OCI-LY7 (cell line): ENCODE results near the gene CUZD1. TPM values are rescaled to one million over a fixed set of nuclear protein-coding genes. Genes with fewer than 3 reads are reported as not detected.
"Not testable (repeated sequence)": the region's sequence is repeated elsewhere in the genome, so short reads cannot be mapped to it uniquely, and the experiment has no call there.

Experiments used
- BruUV-seq: library from RNA; stranded (reverse); fragments of 400-500 nt; replicated peaks from 2 replicates; lab custom pipeline; 2021; lab: Mats Ljungman, UMichigan
- CTCF ChIA-PET: fragments of 300-600 bp; sonication (Branson Sonifier 250); formaldehyde crosslinking; loops from one replicate; lab custom pipeline; 2022; ENCODE audit warnings: antibody characterized with exemption; ENCODE audit not compliant: unreplicated experiment; lab: Charles Lee
- POLR2A ChIA-PET: fragments of 300-600 bp; sonication (Branson Sonifier 250); formaldehyde crosslinking; loops from one replicate; lab custom pipeline; 2022; ENCODE audit warnings: antibody characterized with exemption; lab: Charles Lee
- DNase-seq: peaks from one replicate; pipeline ENCODE4 v3.0.0-alpha.2; 2015; ENCODE audit warnings: low spot score
- H2AFZ ChIP-seq: fragments of 200-600 bp; sonication (generic), shearing (Covaris generic); 2 replicates; pipeline ENCODE4 v1.6.1; 2014; ENCODE audit warnings: mild to moderate bottlenecking, antibody characterized with exemption, low read length, moderate library complexity
- H3K27ac ChIP-seq: fragments of 200-600 bp; sonication (generic); 2 replicates; pipeline ENCODE4 v1.5.1; 2014; ENCODE audit warnings: mixed run types, low read depth, mild to moderate bottlenecking, moderate library complexity, low read length, inconsistent platforms; ENCODE audit not compliant: poor library complexity, severe bottlenecking
- H3K36me3 ChIP-seq: fragments of 200-600 bp; sonication (generic); 2 replicates; pipeline ENCODE4 v1.6.1; 2014; ENCODE audit warnings: mild to moderate bottlenecking, antibody characterized with exemption, low read length, moderate library complexity, mixed read lengths; ENCODE audit not compliant: insufficient read depth
- H3K4me1 ChIP-seq: fragments of 200-600 bp; sonication (generic); 2 replicates; pipeline ENCODE4 v1.5.1; 2014; ENCODE audit warnings: mild to moderate bottlenecking, low read length; ENCODE audit not compliant: insufficient read depth, poor library complexity, severe bottlenecking
- H3K4me2 ChIP-seq: fragments of 200-600 bp; sonication (generic); 2 replicates; pipeline ENCODE4 v1.6.1; 2014; ENCODE audit warnings: mild to moderate bottlenecking, low read length
- H3K4me3 ChIP-seq: fragments of 200-600 bp; sonication (generic); 2 replicates; pipeline ENCODE4 v1.5.1; 2014; ENCODE audit warnings: mild to moderate bottlenecking, low read depth, low read length; ENCODE audit not compliant: poor library complexity, severe bottlenecking
- H3K79me2 ChIP-seq: fragments of 200-600 bp; sonication (generic); 2 replicates; pipeline ENCODE4 v1.6.1; 2016; ENCODE audit warnings: low read depth, mild to moderate bottlenecking, low read length, moderate library complexity, mixed read lengths; ENCODE audit not compliant: insufficient read depth
- H3K9me2 ChIP-seq: fragments of 200-600 bp; sonication (generic); 2 replicates; pipeline ENCODE4 v1.6.1; 2016; ENCODE audit warnings: mild to moderate bottlenecking, low read length, mixed read lengths; ENCODE audit not compliant: insufficient read depth
- H3K9me3 ChIP-seq: fragments of 200-600 bp; sonication (generic); 2 replicates; pipeline ENCODE4 v1.6.1; 2014; ENCODE audit warnings: mild to moderate bottlenecking, mixed run types, low read length, mixed read lengths
- H4K20me1 ChIP-seq: fragments of 200-600 bp; sonication (generic); 2 replicates; pipeline ENCODE4 v1.6.1; 2014; ENCODE audit warnings: mild to moderate bottlenecking, antibody characterized with exemption, low read length, moderate library complexity, mixed read lengths; ENCODE audit not compliant: insufficient read depth
- EZH2phosphoT487 ChIP-seq: fragments of 200-600 bp; sonication (generic); IDR thresholded peaks from 2 replicates; pipeline ENCODE4 v1.6.1; 2018; ENCODE audit warnings: low read depth, borderline replicate concordance, mild to moderate bottlenecking, mixed run types, antibody characterized with exemption, low read length, moderate library complexity, mixed read lengths
- intact Hi-C: fragments of 100-400 bp; cut with micrococcal nuclease; formaldehyde crosslinking; loops from one replicate; pipeline ENCODE4 v1.10.0; 2022; ENCODE audit not compliant: unreplicated experiment
- total RNA-seq, 2 experiments: library from RNA; depleted of rRNA in 1 of 2; stranded (reverse); fragments of >200 nt in 1 of 2; shearing (Covaris generic) in 1 of 2; gene quantifications; 2 replicates each; pipeline ENCODE4 v1.2.3, GENCODE V29; 2014 to 2022
- TF ChIP-seq, protein P1 (sequence below): fragments of 200-600 bp; sonication (generic); conservative IDR thresholded peaks from 2 replicates; pipeline ENCODE4 v1.5.1; 2014; ENCODE audit warnings: mild to moderate bottlenecking, antibody characterized with exemption, low read length, moderate library complexity, mixed read lengths

CUZD1 gene
- total RNA-seq, 2 experiments from 2014 or later, result 1.0 to 1.1 TPM

DNA sequence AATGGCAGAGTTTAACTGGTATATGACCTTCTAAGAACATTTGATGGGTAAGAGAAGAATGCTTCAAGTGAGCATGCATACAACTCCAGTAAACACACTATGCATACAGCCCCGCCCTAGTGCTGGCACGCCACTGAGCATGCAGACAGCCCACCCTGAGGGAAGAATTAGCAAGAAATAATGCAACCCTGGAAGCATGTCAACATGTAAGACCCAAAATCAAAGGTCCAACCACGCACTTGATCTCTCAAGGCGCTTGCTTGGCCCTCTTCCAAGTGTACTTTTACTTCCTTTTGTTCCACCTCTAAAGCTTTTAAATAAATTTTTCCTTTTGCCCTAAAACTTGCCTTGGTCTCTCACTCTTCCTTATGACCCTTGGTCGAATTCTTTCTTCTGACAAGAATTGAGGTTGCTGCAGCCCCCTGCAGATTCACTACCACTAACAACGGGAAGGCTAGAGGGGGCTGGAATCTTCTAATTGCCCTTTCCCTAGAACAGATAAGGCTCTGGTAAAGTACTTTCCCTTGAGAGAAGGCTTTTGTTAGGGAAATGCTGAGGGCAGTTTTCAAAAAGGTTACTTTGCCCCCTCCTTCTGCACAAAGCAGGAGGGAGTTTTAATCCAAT lies 30.3 kb upstream of the CUZD1 start:
- no peaks in the 10 kb centered on the region for H3K4me1 ChIP-seq
- no peak overlapping the region for H2AFZ ChIP-seq
- no peaks in the 10 kb centered on the region for H3K9me3 ChIP-seq
- H3K27ac ChIP-seq, result no peak overlapping the region
- CTCF ChIA-PET, result no interaction called here
- no peak for TF ChIP-seq EZH2phosphoT487
- TF ChIP-seq, protein P1, sequence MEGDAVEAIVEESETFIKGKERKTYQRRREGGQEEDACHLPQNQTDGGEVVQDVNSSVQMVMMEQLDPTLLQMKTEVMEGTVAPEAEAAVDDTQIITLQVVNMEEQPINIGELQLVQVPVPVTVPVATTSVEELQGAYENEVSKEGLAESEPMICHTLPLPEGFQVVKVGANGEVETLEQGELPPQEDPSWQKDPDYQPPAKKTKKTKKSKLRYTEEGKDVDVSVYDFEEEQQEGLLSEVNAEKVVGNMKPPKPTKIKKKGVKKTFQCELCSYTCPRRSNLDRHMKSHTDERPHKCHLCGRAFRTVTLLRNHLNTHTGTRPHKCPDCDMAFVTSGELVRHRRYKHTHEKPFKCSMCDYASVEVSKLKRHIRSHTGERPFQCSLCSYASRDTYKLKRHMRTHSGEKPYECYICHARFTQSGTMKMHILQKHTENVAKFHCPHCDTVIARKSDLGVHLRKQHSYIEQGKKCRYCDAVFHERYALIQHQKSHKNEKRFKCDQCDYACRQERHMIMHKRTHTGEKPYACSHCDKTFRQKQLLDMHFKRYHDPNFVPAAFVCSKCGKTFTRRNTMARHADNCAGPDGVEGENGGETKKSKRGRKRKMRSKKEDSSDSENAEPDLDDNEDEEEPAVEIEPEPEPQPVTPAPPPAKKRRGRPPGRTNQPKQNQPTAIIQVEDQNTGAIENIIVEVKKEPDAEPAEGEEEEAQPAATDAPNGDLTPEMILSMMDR, result no peak
- no peaks in the 10 kb centered on the region for H4K20me1 ChIP-seq
- DNase-seq, result no peak
- no TSS peak for BruUV-seq
- H3K36me3 ChIP-seq, result peaks cover 6% of the 10 kb centered on the region; the same call in 1 of the 2 replicates
- no peaks in the 10 kb centered on the region for H3K9me2 ChIP-seq
- no peak overlapping the region for H3K4me3 ChIP-seq
- POLR2A ChIA-PET, result no interaction called here
- intact Hi-C loops, result no loop called here
- no peak overlapping the region for H3K4me2 ChIP-seq
- H3K79me2 ChIP-seq, result peaks cover 22% of the 10 kb centered on the region; the same call in 1 of the 2 replicates

- H3K79me2 ChIP-seq, intact Hi-C loops, POLR2A ChIA-PET: not testable (repeated sequence)
These were observed 26.3 kb upstream of the CUZD1 start for GRCh38 chr10:122871947-122872346.

GRCh38 chr10:122868768-122869167 lies 23.1 kb upstream of the CUZD1 start:
- H3K79me2 ChIP-seq, intact Hi-C loops, H3K9me2 ChIP-seq, H3K9me3 ChIP-seq, H3K4me3 ChIP-seq, BruUV-seq, CTCF ChIA-PET, H3K27ac ChIP-seq, H3K36me3 ChIP-seq, H2AFZ ChIP-seq, H3K4me2 ChIP-seq, H3K4me1 ChIP-seq, POLR2A ChIA-PET, DNase-seq, H4K20me1 ChIP-seq: not testable (repeated sequence)

More at GRCh38 chr10:122871947-122872346, 26.3 kb upstream of the CUZD1 start:
- H3K4me1 ChIP-seq, DNase-seq, H3K9me3 ChIP-seq, H3K4me2 ChIP-seq, H2AFZ ChIP-seq, H3K9me2 ChIP-seq, H3K27ac ChIP-seq, H4K20me1 ChIP-seq, H3K4me3 ChIP-seq, CTCF ChIA-PET, BruUV-seq, H3K36me3 ChIP-seq: not testable (repeated sequence)

DNA sequence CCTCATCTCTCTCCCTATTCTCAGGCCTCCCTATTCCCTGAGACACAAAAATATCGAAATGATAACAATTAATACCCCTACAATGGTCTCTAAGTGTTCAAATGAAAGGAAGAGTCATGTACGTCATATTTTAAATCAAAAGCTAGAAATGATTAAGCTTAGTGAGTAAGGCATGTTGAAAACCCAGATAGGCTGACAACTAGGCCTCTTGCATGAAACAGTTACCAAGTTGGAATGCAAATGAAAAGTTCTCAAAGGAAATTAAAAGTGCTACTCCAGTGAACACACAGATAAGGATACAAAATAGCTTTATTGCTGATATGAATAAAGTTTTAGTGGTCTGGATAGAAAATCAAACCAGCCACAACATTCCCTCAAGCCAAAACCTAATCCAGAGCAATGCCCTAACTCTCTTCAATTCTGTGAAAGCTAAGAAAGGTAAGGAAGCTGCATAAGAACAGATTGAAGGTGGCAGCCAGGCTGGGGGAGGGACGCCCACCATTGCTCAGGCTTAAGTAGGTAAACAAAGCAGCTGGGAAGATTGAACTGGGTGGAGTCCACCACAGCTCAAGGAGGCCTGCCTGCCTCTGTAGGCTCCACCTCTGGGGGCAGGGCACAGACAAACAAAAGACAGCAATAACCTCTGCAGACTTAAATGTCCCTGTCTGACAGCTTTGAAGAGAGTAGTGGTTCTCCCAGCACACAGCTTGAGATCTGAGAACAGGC lies 21.3 kb upstream of the CUZD1 start:
- H3K27ac ChIP-seq, intact Hi-C loops, CTCF ChIA-PET, H3K36me3 ChIP-seq, DNase-seq, H3K4me2 ChIP-seq, H4K20me1 ChIP-seq, H3K9me2 ChIP-seq, H2AFZ ChIP-seq, H3K9me3 ChIP-seq, H3K79me2 ChIP-seq, H3K4me1 ChIP-seq, BruUV-seq, POLR2A ChIA-PET, H3K4me3 ChIP-seq: not testable (repeated sequence)
